RWPE1 (cell line): ENCODE measurements around the gene PEMT.

Experiments used
- CTCF ChIA-PET: fragments of 350-600 bp; sonication (Branson Sonifier 250); formaldehyde crosslinking; extraction: SDS; loops from one replicate; lab custom pipeline; 2021; lab: Yijun Ruan, JAX
- POLR2A ChIA-PET: fragments of 400-600 bp; formaldehyde crosslinking; extraction: SDS; loops from one replicate; lab custom pipeline; 2020; ENCODE audit warnings: antibody characterized with exemption; ENCODE audit not compliant: low non-redundant PET; lab: Yijun Ruan, JAX
- DNase-seq: peaks from one replicate; pipeline ENCODE4 v3.0.0; 2012; ENCODE audit warnings: low spot score
- H3K27ac ChIP-seq: fragments of 450-650 bp; 2 replicates; pipeline ENCODE4 v1.5.1; 2017
- CTCF ChIP-seq: fragments of 450-650 bp; conservative IDR thresholded peaks from 2 replicates; pipeline ENCODE4 v1.5.1; 2017; ENCODE audit warnings: low read depth, mild to moderate bottlenecking

The PEMT gene

GRCh38 chr17:17508019-17508535 lies 83.4 kb downstream of the PEMT start:
- no peak for DNase-seq
- POLR2A ChIA-PET = no interaction called here
- CTCF ChIA-PET = interaction anchor here (0.7 kb wide), 1 partner anchor 539 kb away, joined by 4 read pairs; no protein-coding TSS in a partner anchor
- no peak for TF ChIP-seq CTCF
- H3K27ac ChIP-seq = no peak overlapping the region

- H3K27ac ChIP-seq = no peak overlapping the region
- no peak for TF ChIP-seq CTCF
- POLR2A ChIA-PET = no interaction called here
- CTCF ChIA-PET = interaction anchor here (0.7 to 1.1 kb wide), 3 partner anchors 10 to 539 kb away, joined by 4 to 5 read pairs (median 5); no protein-coding TSS in a partner anchor
- no peak for DNase-seq
These were observed 84.0 kb downstream of the PEMT start for GRCh38 chr17:17507465-17508011.

- no peak for DNase-seq
- no peak overlapping the region for H3K27ac ChIP-seq
- ChIA-PET CTCF (interaction anchor here (0.7 to 1.1 kb wide), 3 partner anchors 10 to 538 kb away, joined by 4 to 5 read pairs (median 5); no protein-coding TSS in a partner anchor), POLR2A (no interaction called here)
- TF ChIP-seq CTCF = no peak
These were observed 84.5 kb downstream of the PEMT start for GRCh38 chr17:17506893-17507464.

- H3K27ac ChIP-seq = no peak overlapping the region
- TF ChIP-seq CTCF = no peak
- POLR2A ChIA-PET = no interaction called here
- CTCF ChIA-PET = interaction anchor here (0.8 to 1.1 kb wide), 2 partner anchors 9 to 10 kb away, joined by 3 to 5 read pairs; no protein-coding TSS in a partner anchor
- no peak for DNase-seq
These were observed 85.2 kb downstream of the PEMT start for GRCh38 chr17:17506181-17506741.

- POLR2A ChIA-PET = no interaction called here
- no peak for TF ChIP-seq CTCF
- no peak overlapping the region for H3K27ac ChIP-seq
- CTCF ChIA-PET = interaction anchor here (0.6 to 1.0 kb wide), 3 partner anchors 9 to 152 kb away, joined by 3 to 5 read pairs (median 3); no protein-coding TSS in a partner anchor
- DNase-seq = no peak
These were observed 85.8 kb downstream of the PEMT start for GRCh38 chr17:17505610-17506171.

GRCh38 chr17:17505151-17505550 lies 86.4 kb downstream of the PEMT start:
- TF ChIP-seq CTCF = no peak
- ChIA-PET POLR2A (no interaction called here), CTCF (interaction anchor here (0.5 to 1.0 kb wide), 4 partner anchors 23 to 151 kb away, joined by 3 to 5 read pairs (median 4); no protein-coding TSS in a partner anchor)

More at GRCh38 chr17:17505151-17505550, 86.4 kb downstream of the PEMT start:
- no peak for DNase-seq
- H3K27ac ChIP-seq = no peak overlapping the region
